ENCODE measurements around the gene MIB2. TPM values are rescaled to one million over a fixed set of nuclear protein-coding genes. Genes with fewer than 3 reads are reported as not detected.

The MIB2 gene
- total and polyA plus RNA-seq, 4 donors: 35.5 to 80.5 (median 50.8) TPM

GRCh38 chr1:1598051-1598719 is 17.1 kb upstream of the MIB2 start:
- Histone ChIP-seq H3K36me3 (ENCODE audit: control insufficient read depth in 4 of 4, insufficient read depth in 4 of 4, low read length in 4 of 4) (no peaks in the 10 kb centered on the region), H3K9ac (ENCODE audit: insufficient read depth in 1 of 2, low read length in 2 of 2) (no peak overlapping the region), H3K9me3 (ENCODE audit: control insufficient read depth in 4 of 4, insufficient read depth in 3 of 4, low read length in 3 of 4) (no peaks in the 10 kb centered on the region), H3K27me3 (ENCODE audit: control insufficient read depth in 3 of 3, insufficient read depth in 3 of 3, low read length in 2 of 3) (peaks cover 14 to 42% (median 28%) of the 10 kb centered on the region in 3 donors), H3K4me1 (ENCODE audit: control insufficient read depth in 5 of 5, insufficient read depth in 5 of 5, low read length in 5 of 5) (peaks cover 0 to 22% (median 0%) of the 10 kb centered on the region in 5 donors), H3K4me3 (no peak overlapping the region), H3K27ac (ENCODE audit: low read depth in 1 of 2, low read length in 1 of 2) (no peak overlapping the region)
- 86 to 95% methylated on average over 28 of the region's 28 CpGs for WGBS, 2 donors
- no peak for DNase-seq
- no peak for TF ChIP-seq CTCF (IDR thresholded peaks at IDR 0.05; ENCODE audit: control extremely low read depth, extremely low read depth)
- ATAC-seq (ENCODE audit: insufficient read depth, low FRiP score): no peak

- no peak overlapping the region for H3K4me3 ChIP-seq
- no peak for TF ChIP-seq CTCF (IDR thresholded peaks at IDR 0.05; ENCODE audit: control extremely low read depth, extremely low read depth)
- H3K27ac ChIP-seq (ENCODE audit: low read depth in 1 of 2, low read length in 1 of 2): no peak overlapping the region
- no peaks in the 10 kb centered on the region for H3K9me3 ChIP-seq (ENCODE audit: control insufficient read depth in 4 of 4, insufficient read depth in 3 of 4, low read length in 3 of 4)
- peaks cover 0 to 22% (median 0%) of the 10 kb centered on the region in 5 donors for H3K4me1 ChIP-seq (ENCODE audit: control insufficient read depth in 5 of 5, insufficient read depth in 5 of 5, low read length in 5 of 5)
- H3K9ac ChIP-seq (ENCODE audit: insufficient read depth in 1 of 2, low read length in 2 of 2): no peak overlapping the region
- no peaks in the 10 kb centered on the region for H3K36me3 ChIP-seq (ENCODE audit: control insufficient read depth in 4 of 4, insufficient read depth in 4 of 4, low read length in 4 of 4)
- WGBS, 2 donors: 82 to 88% methylated on average over 13 of the region's 13 CpGs
- H3K27me3 ChIP-seq (ENCODE audit: control insufficient read depth in 3 of 3, insufficient read depth in 3 of 3, low read length in 2 of 3): peaks cover 14 to 42% (median 28%) of the 10 kb centered on the region in 3 donors
- ATAC-seq (ENCODE audit: insufficient read depth, low FRiP score) (no peak), DNase-seq (no peak)
These were observed 16.6 kb upstream of the MIB2 start for GRCh38 chr1:1598720-1599029.

GRCh38 chr1:1599030-1599934 is 16.0 kb upstream of the MIB2 start:
- Histone ChIP-seq H3K27ac (ENCODE audit: low read depth in 1 of 2, low read length in 1 of 2) (no peak overlapping the region), H3K36me3 (ENCODE audit: control insufficient read depth in 4 of 4, insufficient read depth in 4 of 4, low read length in 4 of 4) (no peaks in the 10 kb centered on the region), H3K4me3 (peak overlapping the region; percentile 39), H3K9ac (ENCODE audit: insufficient read depth in 1 of 2, low read length in 2 of 2) (no peak overlapping the region), H3K27me3 (ENCODE audit: control insufficient read depth in 3 of 3, insufficient read depth in 3 of 3, low read length in 2 of 3) (peaks cover 14 to 42% (median 28%) of the 10 kb centered on the region in 3 donors), H3K9me3 (ENCODE audit: control insufficient read depth in 4 of 4, insufficient read depth in 3 of 4, low read length in 3 of 4) (no peaks in the 10 kb centered on the region), H3K4me1 (ENCODE audit: control insufficient read depth in 5 of 5, insufficient read depth in 5 of 5, low read length in 5 of 5) (peaks cover 0 to 22% (median 0%) of the 10 kb centered on the region in 5 donors)
- 9 to 26% methylated on average over 53 to 111 of the region's 111 CpGs for WGBS, 2 donors
- TF ChIP-seq CTCF (IDR thresholded peaks at IDR 0.05; ENCODE audit: control extremely low read depth, extremely low read depth): no peak
- DNase-seq: peak in 2 of 3 donors; percentile 39 to 46
- no peak for ATAC-seq (ENCODE audit: insufficient read depth, low FRiP score)
